Sigmoid colon (tissue), 4 donors: ENCODE results near the gene SPATA19.

Experiments
- CTCF ChIP-seq, 4 experiments: fragments of 450-650 bp in 3 of 4; fragments of 200-600 bp in 1 of 4; IDR thresholded peaks; one replicate each; pipeline ENCODE4 v1.5.1; 2016 to 2019; ENCODE audit warnings: antibody characterized with exemption in 4 of 4, mild to moderate bottlenecking in 3 of 4, moderate library complexity in 2 of 4
- EP300 ChIP-seq, 4 donors: sonication (generic); formaldehyde crosslinking; IDR thresholded peaks; one replicate each; pipeline ENCODE4 v1.6.1; 2017; ENCODE audit warnings: antibody characterized with exemption in 4 of 4

GRCh38 chr11:133830931-133831907 lies 14.1 kb downstream of the SPATA19 start:
- TF ChIP-seq CTCF (IDR thresholded peaks at IDR 0.05) (no peak), EP300 (IDR thresholded peaks at IDR 0.05) (no peak)
